Osteoblast (primary cell): Measurements from ENCODE around the gene POTEB2. TPM values are rescaled to one million over a fixed set of nuclear protein-coding genes. Genes with fewer than 3 reads are reported as not detected.
"Not testable (repeated sequence)": the region's sequence is repeated elsewhere in the genome, so short reads cannot be mapped to it uniquely, and the experiment has no call there.

ENCODE experiments used
- DNase-seq: peaks from one replicate; pipeline ENCODE4 v3.0.0; 2011; ENCODE audit warnings: low spot score, mixed read lengths; ENCODE audit not compliant: insufficient read length; ENCODE audit errors: missing footprints
- H2AFZ ChIP-seq: 2 replicates; pipeline ENCODE4 v1.6.0; 2011; ENCODE audit warnings: mild to moderate bottlenecking, low read length
- H3K27ac ChIP-seq: 2 replicates; pipeline ENCODE4 v1.5.1; 2011; ENCODE audit warnings: mild to moderate bottlenecking, low read depth, low read length, moderate library complexity
- H3K27me3 ChIP-seq: 2 replicates; pipeline ENCODE4 v1.6.0; 2012; ENCODE audit warnings: mild to moderate bottlenecking, control low read depth, inconsistent platforms, low read length, moderate library complexity; ENCODE audit not compliant: insufficient read depth
- H3K36me3 ChIP-seq: 2 replicates; pipeline ENCODE4 v1.5.1; 2011; ENCODE audit warnings: mild to moderate bottlenecking, low read length, control low read depth, moderate library complexity; ENCODE audit not compliant: insufficient read depth
- H3K4me1 ChIP-seq: 2 replicates; pipeline ENCODE4 v1.5.1; 2011; ENCODE audit warnings: mild to moderate bottlenecking, low read length, control low read depth, moderate library complexity; ENCODE audit not compliant: insufficient read depth
- H3K4me2 ChIP-seq: 2 replicates; pipeline ENCODE4 v1.6.0; 2011; ENCODE audit warnings: mild to moderate bottlenecking, low read length; ENCODE audit not compliant: insufficient read depth
- H3K4me3 ChIP-seq: fragments of 200-600 bp; sonication (generic); 3 replicates; pipeline ENCODE4 v1.5.1; 2012; ENCODE audit warnings: mild to moderate bottlenecking, low read length, inconsistent platforms; ENCODE audit not compliant: insufficient read depth
- H3K79me2 ChIP-seq: 2 replicates; pipeline ENCODE4 v1.6.0; 2012; ENCODE audit warnings: mild to moderate bottlenecking, low read length, control low read depth, inconsistent platforms; ENCODE audit not compliant: insufficient read depth
- H3K9me3 ChIP-seq: 2 replicates; pipeline ENCODE4 v1.5.1; 2011; ENCODE audit warnings: low read depth, low read length, control low read depth
- H4K20me1 ChIP-seq: 2 replicates; pipeline ENCODE4 v1.6.0; 2012; ENCODE audit warnings: mild to moderate bottlenecking, low read length, control low read depth; ENCODE audit not compliant: insufficient read depth
- small RNA-seq: library from RNA; depleted of rRNA; stranded (forward); fragments of <200 nt; gene quantifications from one replicate; pipeline ENCODE3, GENCODE V24; 2012
- total RNA-seq: library from RNA; depleted of rRNA; stranded (reverse); fragments of >200 nt; gene quantifications from 2 replicates; pipeline ENCODE4 v1.2.3, GENCODE V29; 2012

Gene POTEB2
- not detected in 2 replicates for total RNA-seq

- H3K79me2 ChIP-seq, H3K4me1 ChIP-seq, H4K20me1 ChIP-seq, H3K9me3 ChIP-seq, H3K36me3 ChIP-seq, H2AFZ ChIP-seq, H3K4me2 ChIP-seq, DNase-seq, H3K4me3 ChIP-seq, H3K27me3 ChIP-seq, H3K27ac ChIP-seq: not testable (repeated sequence)
Observed at GRCh38 chr15:20866214-20866613, at the start of gene POTEB2. Gene POTEB2 (minus strand): TSS chr15:20866314. CDS start chr15:20866281, 33 bp downstream.

DNA sequence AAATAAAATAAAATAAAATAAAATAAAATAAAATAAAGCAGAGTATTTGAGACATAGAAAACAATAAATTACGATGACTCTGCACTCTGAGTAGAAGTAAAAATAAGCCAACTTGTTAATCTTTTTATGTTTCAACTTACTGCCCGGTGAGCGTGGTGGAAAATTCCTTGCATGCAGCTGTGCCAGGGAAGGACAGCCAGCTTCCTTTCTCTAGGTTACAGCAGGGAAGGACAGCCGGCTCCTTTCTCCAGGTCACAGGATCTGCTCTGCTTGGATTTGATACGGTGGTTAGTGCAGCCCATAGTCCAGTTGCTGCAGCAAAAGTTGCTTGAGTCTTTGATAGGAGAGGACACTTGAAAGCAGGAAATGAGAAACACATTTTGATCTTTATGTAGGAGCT is 13.8 kb upstream of the POTEB2 start:
- not testable (repeated sequence) for H3K27ac ChIP-seq, H3K4me2 ChIP-seq, H4K20me1 ChIP-seq, H3K27me3 ChIP-seq, H3K4me1 ChIP-seq, H3K4me3 ChIP-seq, DNase-seq, H3K36me3 ChIP-seq, H2AFZ ChIP-seq, H3K79me2 ChIP-seq, H3K9me3 ChIP-seq

DNA sequence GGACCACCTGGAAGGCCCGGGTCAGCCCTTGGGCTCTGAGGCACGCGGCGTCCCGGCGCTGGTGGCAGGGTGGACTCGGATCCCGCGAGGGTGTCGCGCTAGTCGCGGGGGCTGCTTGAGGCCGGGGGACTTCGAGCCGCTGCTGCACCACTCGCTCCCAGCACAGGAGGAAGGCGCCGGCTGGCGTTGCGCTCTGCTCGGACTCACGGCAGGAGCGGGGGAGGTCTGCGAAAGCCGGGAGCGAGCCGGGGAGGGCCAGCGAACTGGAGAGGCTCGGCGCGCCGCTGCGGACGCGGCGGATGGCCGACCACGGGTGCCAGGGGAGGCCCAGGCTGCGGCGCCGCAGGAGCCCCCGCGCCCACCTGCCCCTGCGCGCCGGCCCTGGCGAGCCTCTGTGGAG is 12.3 kb upstream of the POTEB2 start:
- not testable (repeated sequence) for H3K36me3 ChIP-seq, H2AFZ ChIP-seq, H3K9me3 ChIP-seq, H3K79me2 ChIP-seq, H3K27me3 ChIP-seq, DNase-seq, H4K20me1 ChIP-seq, H3K4me3 ChIP-seq, H3K4me1 ChIP-seq, H3K4me2 ChIP-seq, H3K27ac ChIP-seq

DNA sequence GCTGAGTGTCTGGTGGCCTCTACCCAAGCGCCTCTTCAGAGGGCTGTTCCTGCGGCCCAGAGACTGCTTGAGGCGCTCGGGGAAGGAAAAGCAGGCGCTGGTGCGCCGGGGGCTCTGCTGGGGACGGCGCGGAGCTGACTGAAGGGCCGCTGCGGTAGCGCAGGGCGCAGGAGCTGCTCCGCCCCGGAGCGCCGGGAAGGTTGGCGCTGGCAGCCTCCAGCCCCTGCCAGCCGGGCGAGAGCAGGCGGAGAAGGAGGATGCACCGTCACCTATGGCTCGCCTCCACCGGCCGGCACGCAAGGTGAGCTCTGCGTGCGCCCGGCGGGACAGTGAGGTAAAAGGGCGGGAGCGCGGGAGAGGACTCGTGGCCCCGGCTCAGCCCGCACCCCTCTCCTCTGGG is 11.7 kb upstream of the POTEB2 start:
- H2AFZ ChIP-seq, H3K4me1 ChIP-seq, H3K9me3 ChIP-seq, H3K27ac ChIP-seq, DNase-seq, H3K79me2 ChIP-seq, H4K20me1 ChIP-seq, H3K4me2 ChIP-seq, H3K36me3 ChIP-seq, H3K27me3 ChIP-seq, H3K4me3 ChIP-seq: not testable (repeated sequence)

Small RNA genes lying within 50 kb of the gene (small RNA-seq; reads per million reads assigned to genes)
- gene AC012414.2, result not detected
- not detected for gene MIR3118-2
- not detected for gene RNU6-749P
- gene ZNF519P2, result not detected
